HepG2 (cell line): Measurements from ENCODE around the gene CATSPERE.

Source experiments
- CBX1 ChIP-seq: IDR thresholded peaks from one replicate; pipeline ENCODE4 v1.6.1; 2016; ENCODE audit warnings: antibody characterized with exemption, low read depth
- MEF2D ChIP-seq: sonication (generic); formaldehyde crosslinking; IDR thresholded peaks from 2 replicates; pipeline ENCODE4 v1.5.1; 2020; ENCODE audit warnings: mild to moderate bottlenecking, missing genetic modification reagents
- POLR2AphosphoS2 ChIP-seq: IDR thresholded peaks from 2 replicates; pipeline ENCODE4 v1.6.1; 2011; ENCODE audit warnings: low read depth, low read length, improper control_type of control experiment
- TF ChIP-seq, protein P1 (sequence below): sonication (generic); formaldehyde crosslinking; IDR thresholded peaks from 2 replicates; pipeline ENCODE4 v1.4.0; 2020; ENCODE audit warnings: missing genetic modification reagents
- TF ChIP-seq, protein P2 (sequence below): IDR thresholded peaks from 2 replicates; pipeline ENCODE4 v1.6.1; 2012; ENCODE audit warnings: inconsistent platforms
- TF ChIP-seq, protein P3 (sequence below): IDR thresholded peaks from 2 replicates; pipeline ENCODE4 v1.6.1; 2018; ENCODE audit warnings: missing genetic modification reagents
- TF ChIP-seq, protein P4 (sequence below): sonication (generic); formaldehyde crosslinking; IDR thresholded peaks from 2 replicates; pipeline ENCODE4 v1.5.1; 2020; ENCODE audit warnings: mild to moderate bottlenecking, missing genetic modification reagents, moderate library complexity

DNA sequence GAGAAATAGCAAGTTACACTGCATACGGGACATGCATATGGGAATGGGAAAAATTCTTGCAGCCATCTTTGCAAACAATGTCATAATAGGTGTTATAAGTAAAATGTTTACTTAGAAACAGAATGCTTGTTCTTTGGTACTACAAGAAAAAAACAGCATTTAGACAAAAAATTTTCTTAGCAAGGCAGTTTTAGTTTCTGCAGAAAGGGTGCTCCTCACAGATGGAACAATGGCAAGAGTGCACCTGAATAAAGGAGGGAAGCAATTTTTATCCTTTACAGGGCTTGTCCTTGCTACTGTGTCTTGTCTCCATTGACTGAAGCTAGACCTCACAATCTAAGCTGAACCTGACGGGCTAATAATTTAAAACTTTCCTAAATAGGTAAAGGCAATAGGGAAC lies 112.7 kb downstream of the CATSPERE start:
- TF ChIP-seq, protein P1, sequence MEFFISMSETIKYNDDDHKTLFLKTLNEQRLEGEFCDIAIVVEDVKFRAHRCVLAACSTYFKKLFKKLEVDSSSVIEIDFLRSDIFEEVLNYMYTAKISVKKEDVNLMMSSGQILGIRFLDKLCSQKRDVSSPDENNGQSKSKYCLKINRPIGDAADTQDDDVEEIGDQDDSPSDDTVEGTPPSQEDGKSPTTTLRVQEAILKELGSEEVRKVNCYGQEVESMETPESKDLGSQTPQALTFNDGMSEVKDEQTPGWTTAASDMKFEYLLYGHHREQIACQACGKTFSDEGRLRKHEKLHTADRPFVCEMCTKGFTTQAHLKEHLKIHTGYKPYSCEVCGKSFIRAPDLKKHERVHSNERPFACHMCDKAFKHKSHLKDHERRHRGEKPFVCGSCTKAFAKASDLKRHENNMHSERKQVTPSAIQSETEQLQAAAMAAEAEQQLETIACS (CRISPR knock-in tag), result no peak
- TF ChIP-seq MEF2D (CRISPR knock-in tag), result no peak
- TF ChIP-seq, protein P2, sequence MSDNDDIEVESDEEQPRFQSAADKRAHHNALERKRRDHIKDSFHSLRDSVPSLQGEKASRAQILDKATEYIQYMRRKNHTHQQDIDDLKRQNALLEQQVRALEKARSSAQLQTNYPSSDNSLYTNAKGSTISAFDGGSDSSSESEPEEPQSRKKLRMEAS, result no peak
- TF ChIP-seq CBX1, result no peak
- TF ChIP-seq, protein P3, sequence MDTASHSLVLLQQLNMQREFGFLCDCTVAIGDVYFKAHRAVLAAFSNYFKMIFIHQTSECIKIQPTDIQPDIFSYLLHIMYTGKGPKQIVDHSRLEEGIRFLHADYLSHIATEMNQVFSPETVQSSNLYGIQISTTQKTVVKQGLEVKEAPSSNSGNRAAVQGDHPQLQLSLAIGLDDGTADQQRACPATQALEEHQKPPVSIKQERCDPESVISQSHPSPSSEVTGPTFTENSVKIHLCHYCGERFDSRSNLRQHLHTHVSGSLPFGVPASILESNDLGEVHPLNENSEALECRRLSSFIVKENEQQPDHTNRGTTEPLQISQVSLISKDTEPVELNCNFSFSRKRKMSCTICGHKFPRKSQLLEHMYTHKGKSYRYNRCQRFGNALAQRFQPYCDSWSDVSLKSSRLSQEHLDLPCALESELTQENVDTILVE (CRISPR knock-in tag), result no peak
- no peak for TF ChIP-seq POLR2AphosphoS2
- TF ChIP-seq, protein P4, sequence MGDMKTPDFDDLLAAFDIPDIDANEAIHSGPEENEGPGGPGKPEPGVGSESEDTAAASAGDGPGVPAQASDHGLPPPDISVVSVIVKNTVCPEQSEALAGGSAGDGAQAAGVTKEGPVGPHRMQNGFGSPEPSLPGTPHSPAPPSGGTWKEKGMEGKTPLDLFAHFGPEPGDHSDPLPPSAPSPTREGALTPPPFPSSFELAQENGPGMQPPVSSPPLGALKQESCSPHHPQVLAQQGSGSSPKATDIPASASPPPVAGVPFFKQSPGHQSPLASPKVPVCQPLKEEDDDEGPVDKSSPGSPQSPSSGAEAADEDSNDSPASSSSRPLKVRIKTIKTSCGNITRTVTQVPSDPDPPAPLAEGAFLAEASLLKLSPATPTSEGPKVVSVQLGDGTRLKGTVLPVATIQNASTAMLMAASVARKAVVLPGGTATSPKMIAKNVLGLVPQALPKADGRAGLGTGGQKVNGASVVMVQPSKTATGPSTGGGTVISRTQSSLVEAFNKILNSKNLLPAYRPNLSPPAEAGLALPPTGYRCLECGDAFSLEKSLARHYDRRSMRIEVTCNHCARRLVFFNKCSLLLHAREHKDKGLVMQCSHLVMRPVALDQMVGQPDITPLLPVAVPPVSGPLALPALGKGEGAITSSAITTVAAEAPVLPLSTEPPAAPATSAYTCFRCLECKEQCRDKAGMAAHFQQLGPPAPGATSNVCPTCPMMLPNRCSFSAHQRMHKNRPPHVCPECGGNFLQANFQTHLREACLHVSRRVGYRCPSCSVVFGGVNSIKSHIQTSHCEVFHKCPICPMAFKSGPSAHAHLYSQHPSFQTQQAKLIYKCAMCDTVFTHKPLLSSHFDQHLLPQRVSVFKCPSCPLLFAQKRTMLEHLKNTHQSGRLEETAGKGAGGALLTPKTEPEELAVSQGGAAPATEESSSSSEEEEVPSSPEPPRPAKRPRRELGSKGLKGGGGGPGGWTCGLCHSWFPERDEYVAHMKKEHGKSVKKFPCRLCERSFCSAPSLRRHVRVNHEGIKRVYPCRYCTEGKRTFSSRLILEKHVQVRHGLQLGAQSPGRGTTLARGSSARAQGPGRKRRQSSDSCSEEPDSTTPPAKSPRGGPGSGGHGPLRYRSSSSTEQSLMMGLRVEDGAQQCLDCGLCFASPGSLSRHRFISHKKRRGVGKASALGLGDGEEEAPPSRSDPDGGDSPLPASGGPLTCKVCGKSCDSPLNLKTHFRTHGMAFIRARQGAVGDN (CRISPR knock-in tag), result no peak
